ENCODE data around the gene LIN52. TPM values are rescaled to one million over a fixed set of nuclear protein-coding genes. Genes with fewer than 3 reads are reported as not detected.

LIN52 gene
- total RNA-seq, 4 donors from 2014 or later: 5.6 to 11.3 (median 10.8) TPM

DNA sequence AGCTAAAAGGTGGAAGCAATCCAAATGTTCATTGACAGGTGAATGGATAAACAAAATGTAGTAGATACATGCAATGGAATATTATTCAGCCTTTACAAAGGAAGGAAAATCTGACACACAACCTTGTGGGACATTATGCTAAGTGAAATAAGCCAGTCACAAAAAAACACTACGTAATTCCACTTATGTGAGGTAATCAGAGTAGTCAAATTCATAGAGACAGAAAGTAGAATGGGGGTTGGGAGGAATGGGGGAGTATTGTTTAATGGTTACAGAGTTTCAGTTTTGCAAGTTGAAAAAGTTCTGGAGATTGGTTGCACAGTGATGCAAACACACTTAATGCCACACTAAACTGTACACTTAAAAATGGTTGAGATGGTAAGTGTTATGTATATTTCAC lies 62.8 kb downstream of the LIN52 start:
- DNase-seq (ENCODE audit: low spot score): no peak
- no peak for ATAC-seq (ENCODE audit: low FRiP score)
- TF ChIP-seq, protein P1, sequence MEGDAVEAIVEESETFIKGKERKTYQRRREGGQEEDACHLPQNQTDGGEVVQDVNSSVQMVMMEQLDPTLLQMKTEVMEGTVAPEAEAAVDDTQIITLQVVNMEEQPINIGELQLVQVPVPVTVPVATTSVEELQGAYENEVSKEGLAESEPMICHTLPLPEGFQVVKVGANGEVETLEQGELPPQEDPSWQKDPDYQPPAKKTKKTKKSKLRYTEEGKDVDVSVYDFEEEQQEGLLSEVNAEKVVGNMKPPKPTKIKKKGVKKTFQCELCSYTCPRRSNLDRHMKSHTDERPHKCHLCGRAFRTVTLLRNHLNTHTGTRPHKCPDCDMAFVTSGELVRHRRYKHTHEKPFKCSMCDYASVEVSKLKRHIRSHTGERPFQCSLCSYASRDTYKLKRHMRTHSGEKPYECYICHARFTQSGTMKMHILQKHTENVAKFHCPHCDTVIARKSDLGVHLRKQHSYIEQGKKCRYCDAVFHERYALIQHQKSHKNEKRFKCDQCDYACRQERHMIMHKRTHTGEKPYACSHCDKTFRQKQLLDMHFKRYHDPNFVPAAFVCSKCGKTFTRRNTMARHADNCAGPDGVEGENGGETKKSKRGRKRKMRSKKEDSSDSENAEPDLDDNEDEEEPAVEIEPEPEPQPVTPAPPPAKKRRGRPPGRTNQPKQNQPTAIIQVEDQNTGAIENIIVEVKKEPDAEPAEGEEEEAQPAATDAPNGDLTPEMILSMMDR (IDR thresholded peaks at IDR 0.05): no peak

DNA sequence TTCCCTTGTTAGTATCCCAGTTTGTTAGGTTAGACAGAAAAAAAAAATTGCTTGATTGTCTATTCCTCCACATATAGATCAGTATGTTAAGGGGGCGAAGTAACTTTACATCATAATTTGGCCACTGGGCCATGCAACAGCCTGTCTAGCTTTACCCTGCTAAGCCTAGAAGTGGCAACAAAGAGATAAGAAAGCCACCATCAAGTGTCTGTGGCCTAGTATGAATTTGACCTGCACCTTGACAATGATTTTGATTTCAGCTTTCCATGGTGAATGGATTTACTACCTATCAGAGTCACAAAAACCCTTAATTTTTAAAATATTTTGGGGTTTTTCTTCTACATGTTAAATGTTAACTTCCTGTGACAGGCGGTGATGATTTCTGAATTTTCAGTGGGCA lies 63.9 kb downstream of the LIN52 start:
- ATAC-seq (ENCODE audit: low FRiP score) (no peak), DNase-seq (ENCODE audit: low spot score) (no peak)
- TF ChIP-seq, protein P1 (IDR thresholded peaks at IDR 0.05): no peak

DNA sequence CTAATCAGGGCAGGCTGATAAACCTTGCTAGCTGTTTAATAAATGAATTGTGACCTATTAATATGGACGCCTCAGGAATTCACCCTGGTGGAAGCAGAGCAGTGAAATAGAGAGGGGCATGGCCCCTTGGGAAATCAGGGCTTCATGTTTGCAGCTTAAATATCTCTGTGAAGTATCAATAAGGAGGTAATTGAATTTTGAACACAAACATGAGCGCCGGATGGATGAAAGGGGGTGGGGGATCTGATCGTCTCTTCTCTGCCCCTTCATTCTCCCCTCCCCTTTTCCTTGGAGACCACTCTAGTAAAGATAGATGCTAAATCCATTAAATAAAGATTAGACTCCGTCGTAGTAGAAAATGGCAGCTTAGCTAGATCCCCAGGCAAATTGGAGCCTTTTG lies 70.5 kb downstream of the LIN52 start:
- TF ChIP-seq, protein P1 (IDR thresholded peaks at IDR 0.05): no peak
- ATAC-seq (ENCODE audit: low FRiP score) (no peak), DNase-seq (ENCODE audit: low spot score) (no peak)

DNA sequence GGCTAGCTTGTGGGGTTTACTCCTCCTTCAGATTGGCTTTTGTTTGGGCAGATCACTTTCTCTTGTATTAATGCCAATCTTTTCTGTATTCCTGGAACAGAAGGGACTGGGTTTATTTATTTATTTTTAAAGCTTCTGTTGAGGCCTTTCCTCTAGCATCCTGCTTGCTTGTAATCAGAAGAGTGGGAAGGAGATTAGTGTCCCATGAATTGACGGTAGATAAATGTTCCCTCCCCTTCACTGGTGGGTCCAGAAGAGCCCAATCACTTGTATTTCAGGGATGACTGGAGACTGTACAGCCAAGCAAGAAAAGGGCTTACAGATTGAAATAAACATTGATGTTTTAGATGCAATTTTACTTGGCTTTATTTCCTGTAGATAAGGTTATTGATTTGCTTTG lies 71.0 kb downstream of the LIN52 start:
- ATAC-seq (ENCODE audit: low FRiP score): no peak
- TF ChIP-seq, protein P1 (IDR thresholded peaks at IDR 0.05): no peak
- DNase-seq (ENCODE audit: low spot score): no peak

DNA sequence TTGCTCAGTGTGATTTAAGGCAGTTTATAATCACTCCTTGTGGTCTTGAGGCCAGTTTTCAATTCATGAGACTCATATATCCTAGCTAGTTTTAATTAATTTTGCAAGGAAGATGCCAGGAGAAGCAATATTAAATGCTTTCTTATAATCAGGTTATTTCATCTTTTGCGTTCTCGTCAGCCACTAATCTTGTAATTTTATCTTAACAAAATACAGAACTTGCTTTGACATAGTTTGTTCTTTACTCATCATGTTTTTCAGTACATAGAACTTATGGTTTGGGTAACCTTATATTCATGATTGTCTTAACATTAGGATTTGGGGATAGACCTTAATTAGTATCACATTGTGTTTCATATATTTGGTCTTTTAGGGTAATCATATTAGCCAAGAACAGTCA lies 76.0 kb downstream of the LIN52 start:
- TF ChIP-seq, protein P1 (IDR thresholded peaks at IDR 0.05): no peak
- ATAC-seq (ENCODE audit: low FRiP score): no peak
- no peak for DNase-seq (ENCODE audit: low spot score)

DNA sequence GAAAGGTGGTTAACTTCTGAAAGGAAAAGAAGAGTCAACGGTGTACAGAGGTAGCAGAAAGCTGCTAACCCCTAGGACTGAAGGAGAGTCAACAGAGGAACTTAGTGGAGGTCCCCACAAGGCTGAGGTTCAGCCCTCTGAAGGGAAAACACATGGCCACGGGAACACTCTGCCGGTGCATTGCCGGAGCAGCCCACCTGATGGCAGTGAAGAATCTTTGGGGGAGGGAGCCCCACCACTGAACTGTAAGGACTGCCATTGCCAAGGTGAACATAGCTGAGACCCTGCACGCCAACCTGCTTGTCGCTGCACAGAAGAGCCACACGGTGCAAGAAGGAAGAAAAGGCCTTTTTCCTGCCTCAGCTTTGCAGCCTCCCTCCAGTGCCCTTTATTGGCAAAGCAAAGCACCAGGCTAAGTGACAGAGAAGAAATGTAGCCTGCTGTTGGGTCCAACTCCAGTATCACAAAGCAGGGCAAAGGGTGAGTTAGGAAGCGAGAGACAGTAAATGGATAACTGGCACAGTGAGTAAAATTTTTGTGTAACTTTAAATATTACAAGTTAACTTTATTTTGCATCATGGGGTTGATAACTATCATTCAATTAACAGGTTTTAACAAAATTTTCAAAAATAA lies 76.9 kb downstream of the LIN52 start:
- TF ChIP-seq, protein P1 (IDR thresholded peaks at IDR 0.05): no peak
- no peak for ATAC-seq (ENCODE audit: low FRiP score)
- DNase-seq (ENCODE audit: low spot score): no peak

DNA sequence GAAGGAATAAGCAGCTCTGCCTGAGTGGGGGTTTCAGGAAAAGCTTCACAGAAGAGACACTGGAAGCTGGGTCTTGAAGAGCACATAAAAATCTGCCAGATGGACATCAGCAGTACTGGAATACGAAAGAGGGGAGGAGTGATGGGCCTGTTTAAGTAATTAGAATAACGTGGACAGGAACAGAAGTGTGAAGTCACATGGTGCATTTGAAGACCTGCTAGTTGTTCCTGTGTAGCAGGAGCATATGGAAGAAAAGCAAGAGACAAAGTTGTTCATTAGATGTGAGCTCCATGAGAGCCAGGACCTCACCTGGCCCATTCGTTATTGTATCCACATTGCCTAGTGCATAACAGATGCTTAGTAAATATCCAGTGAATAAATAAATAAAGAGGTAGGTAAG lies 85.2 kb downstream of the LIN52 start:
- DNase-seq (ENCODE audit: low spot score) (no peak), ATAC-seq (ENCODE audit: low FRiP score) (no peak)
- TF ChIP-seq, protein P1 (IDR thresholded peaks at IDR 0.05): no peak

Data from omental fat pad (tissue), 4 donors.